Tibial artery (tissue), 4 donors: Measurements from ENCODE around the gene BFAR.

ENCODE experiments used
- DNase-seq, 2 donors: peaks; one replicate each; pipeline ENCODE4 v3.0.0-alpha.2; 2019
- H3K27ac ChIP-seq, 2 donors: fragments of 200-600 bp; sonication (generic) in 1 of 2; 1 replicate in 1 of 2; 2 replicates in 1 of 2; pipeline ENCODE4 v1.5.1; 2018 to 2019; ENCODE audit warnings: mild to moderate bottlenecking in 1 of 2
- H3K27me3 ChIP-seq, 2 donors: fragments of 200-600 bp; sonication (generic) in 1 of 2; one replicate each; pipeline versions ENCODE4 v1.5.1 to v1.6.0; 2016 to 2019
- H3K36me3 ChIP-seq, 3 donors: fragments of 200-600 bp; sonication (generic) in 2 of 3; one replicate each; pipeline ENCODE4 v1.5.1; 2016 to 2019; ENCODE audit warnings: mild to moderate bottlenecking in 2 of 3
- H3K4me1 ChIP-seq, 4 donors: fragments of 200-600 bp; sonication (generic) in 2 of 4; 1 replicate in 3 of 4; 2 replicates in 1 of 4; pipeline ENCODE4 v1.5.1; 2016 to 2019
- H3K4me3 ChIP-seq, 2 donors: fragments of 200-600 bp; sonication (generic) in 1 of 2; 1 replicate in 1 of 2; 2 replicates in 1 of 2; pipeline ENCODE4 v1.5.1; 2018 to 2019; ENCODE audit warnings: mild to moderate bottlenecking in 2 of 2
- H3K9me3 ChIP-seq, 3 donors: fragments of 200-600 bp; sonication (generic) in 1 of 3; one replicate each; pipeline ENCODE4 v1.5.1; 2016 to 2019
- CTCF ChIP-seq, 2 experiments: fragments of 200-600 bp in 1 of 2; fragments of 450-650 bp in 1 of 2; IDR thresholded peaks; one replicate each; pipeline ENCODE4 v1.5.1; 2017 to 2019; ENCODE audit warnings: antibody characterized with exemption in 2 of 2, mild to moderate bottlenecking in 1 of 2, moderate library complexity in 1 of 2
- intact Hi-C: fragments of 100-400 bp; cut with DNase I; formaldehyde crosslinking; loops from one replicate; pipeline ENCODE4 v1.15.0; 2023; ENCODE audit warnings: low total_unique reads

Gene BFAR

GRCh38 chr16:14606102-14606501, 26.6 kb upstream of the BFAR start:
- intact Hi-C loops = no loop called here
- no peak for DNase-seq

GRCh38 chr16:14608111-14608566, 24.6 kb upstream of the BFAR start:
- Histone ChIP-seq H3K36me3 (peaks cover 80 to 94% (median 81%) of the 10 kb centered on the region in 3 donors), H3K4me1 (no peaks in the 10 kb centered on the region), H3K27me3 (no peaks in the 10 kb centered on the region), H3K27ac (no peak overlapping the region), H3K4me3 (no peak overlapping the region), H3K9me3 (no peaks in the 10 kb centered on the region)
- intact Hi-C loops = no loop called here
- DNase-seq = no peak
- TF ChIP-seq CTCF (IDR thresholded peaks at IDR 0.05) = no peak

More at GRCh38 chr16:14606102-14606501, 26.6 kb upstream of the BFAR start:
- Histone ChIP-seq H3K27ac (no peak overlapping the region), H3K9me3 (no peaks in the 10 kb centered on the region), H3K36me3 (peaks cover 85 to 99% (median 91%) of the 10 kb centered on the region in 3 donors), H3K27me3 (no peaks in the 10 kb centered on the region), H3K4me1 (no peaks in the 10 kb centered on the region), H3K4me3 (no peak overlapping the region)
- TF ChIP-seq CTCF (IDR thresholded peaks at IDR 0.05) = no peak

- H3K4me1 ChIP-seq = no peaks in the 10 kb centered on the region
- peaks cover 77 to 94% (median 80%) of the 10 kb centered on the region in 3 donors for H3K36me3 ChIP-seq
- no peak for TF ChIP-seq CTCF (IDR thresholded peaks at IDR 0.05)
- no peaks in the 10 kb centered on the region for H3K9me3 ChIP-seq
- no peak for DNase-seq
- intact Hi-C loops = no loop called here
- no peak overlapping the region for H3K4me3 ChIP-seq
- H3K27me3 ChIP-seq = no peaks in the 10 kb centered on the region
- H3K27ac ChIP-seq = no peak overlapping the region
Observed at GRCh38 chr16:14608604-14609003, 24.1 kb upstream of the BFAR start.

- H3K4me1 ChIP-seq = no peaks in the 10 kb centered on the region
- H3K36me3 ChIP-seq = peaks cover 69 to 94% (median 73%) of the 10 kb centered on the region in 3 donors
- H3K9me3 ChIP-seq = no peaks in the 10 kb centered on the region
- H3K27me3 ChIP-seq = no peaks in the 10 kb centered on the region
- no peak for TF ChIP-seq CTCF (IDR thresholded peaks at IDR 0.05)
- intact Hi-C loops = no loop called here
- no peak overlapping the region for H3K27ac ChIP-seq
- no peak for DNase-seq
- no peak overlapping the region for H3K4me3 ChIP-seq
Observed at GRCh38 chr16:14609716-14610115, 23.0 kb upstream of the BFAR start.

GRCh38 chr16:14611660-14612059, 21.1 kb upstream of the BFAR start:
- intact Hi-C loops = no loop called here
- Histone ChIP-seq H3K4me1 (no peaks in the 10 kb centered on the region), H3K27ac (no peak overlapping the region), H3K4me3 (no peak overlapping the region), H3K9me3 (no peaks in the 10 kb centered on the region), H3K27me3 (no peaks in the 10 kb centered on the region), H3K36me3 (peaks cover 65 to 96% (median 73%) of the 10 kb centered on the region in 3 donors)
- no peak for TF ChIP-seq CTCF (IDR thresholded peaks at IDR 0.05)
- no peak for DNase-seq

- Histone ChIP-seq H3K9me3 (no peaks in the 10 kb centered on the region), H3K36me3 (peaks cover 59 to 96% (median 60%) of the 10 kb centered on the region in 3 donors), H3K27me3 (no peaks in the 10 kb centered on the region), H3K4me1 (no peaks in the 10 kb centered on the region), H3K4me3 (no peak overlapping the region), H3K27ac (no peak overlapping the region)
- intact Hi-C loops = no loop called here
- TF ChIP-seq CTCF (IDR thresholded peaks at IDR 0.05) = no peak
- DNase-seq = no peak
Observed at GRCh38 chr16:14613991-14614390, 18.8 kb upstream of the BFAR start.
